Measurements from ENCODE around the gene HP.

- TF ChIP-seq POLR2A (IDR thresholded peaks at IDR 0.05) (no peak), POLR2AphosphoS5 (IDR thresholded peaks at IDR 0.05) (no peak)
- TF ChIP-seq, protein P1, sequence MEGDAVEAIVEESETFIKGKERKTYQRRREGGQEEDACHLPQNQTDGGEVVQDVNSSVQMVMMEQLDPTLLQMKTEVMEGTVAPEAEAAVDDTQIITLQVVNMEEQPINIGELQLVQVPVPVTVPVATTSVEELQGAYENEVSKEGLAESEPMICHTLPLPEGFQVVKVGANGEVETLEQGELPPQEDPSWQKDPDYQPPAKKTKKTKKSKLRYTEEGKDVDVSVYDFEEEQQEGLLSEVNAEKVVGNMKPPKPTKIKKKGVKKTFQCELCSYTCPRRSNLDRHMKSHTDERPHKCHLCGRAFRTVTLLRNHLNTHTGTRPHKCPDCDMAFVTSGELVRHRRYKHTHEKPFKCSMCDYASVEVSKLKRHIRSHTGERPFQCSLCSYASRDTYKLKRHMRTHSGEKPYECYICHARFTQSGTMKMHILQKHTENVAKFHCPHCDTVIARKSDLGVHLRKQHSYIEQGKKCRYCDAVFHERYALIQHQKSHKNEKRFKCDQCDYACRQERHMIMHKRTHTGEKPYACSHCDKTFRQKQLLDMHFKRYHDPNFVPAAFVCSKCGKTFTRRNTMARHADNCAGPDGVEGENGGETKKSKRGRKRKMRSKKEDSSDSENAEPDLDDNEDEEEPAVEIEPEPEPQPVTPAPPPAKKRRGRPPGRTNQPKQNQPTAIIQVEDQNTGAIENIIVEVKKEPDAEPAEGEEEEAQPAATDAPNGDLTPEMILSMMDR (IDR thresholded peaks at IDR 0.05), result no peak
Observed at GRCh38 chr16:72108353-72109102, 54.2 kb downstream of the HP start.
